GM18951 (cell line): ENCODE measurements around the gene MOV10.

Experiments
- POLR2A ChIP-seq: IDR thresholded peaks from 4 replicates; pipeline ENCODE4 v1.6.1; 2011; ENCODE audit warnings: mild to moderate bottlenecking; ENCODE audit not compliant: insufficient read length, insufficient read depth; ENCODE audit errors: extremely low read depth
- in situ Hi-C: fragments of 300-500 bp; cut with MboI; formaldehyde crosslinking; loops from one replicate; pipeline ENCODE4 v1.12.0; 2022; ENCODE audit warnings: low sequenced_read_pairs, mixed read lengths, inconsistent platforms; ENCODE audit not compliant: unreplicated experiment

The MOV10 gene

GRCh38 chr1:112697781-112698201, 23.3 kb downstream of the MOV10 start:
- in situ Hi-C loops = loop anchor here (25.0 kb wide), 1 partner anchor 185 kb away; the partner anchor contains the start of gene WNT2B
- TF ChIP-seq POLR2A = no peak

- in situ Hi-C loops = loop anchor here (25.0 kb wide), 1 partner anchor 186 kb away; the partner anchor contains the start of gene WNT2B
- TF ChIP-seq POLR2A = no peak
Measured at GRCh38 chr1:112698366-112699310, 24.2 kb downstream of the MOV10 start.

GRCh38 chr1:112699425-112700144, 25.1 kb downstream of the MOV10 start:
- in situ Hi-C loops = loop anchor here (25.0 kb wide), 2 partner anchors 187 to 338 kb away; partner anchors contain the start of gene WNT2B
- TF ChIP-seq POLR2A = no peak

GRCh38 chr1:112700290-112701226, 26.1 kb downstream of the MOV10 start:
- peak; percentile 35 for TF ChIP-seq POLR2A
- in situ Hi-C loops = loop anchor here (25.0 kb wide), 1 partner anchor 337 kb away; no protein-coding TSS in a partner anchor

GRCh38 chr1:112701227-112702066, 27.0 kb downstream of the MOV10 start:
- peak; percentile 18 for TF ChIP-seq POLR2A
- in situ Hi-C loops = loop anchor here (25.0 kb wide), 1 partner anchor 336 kb away; no protein-coding TSS in a partner anchor

- in situ Hi-C loops = loop anchor here (25.0 kb wide), 1 partner anchor 335 kb away; no protein-coding TSS in a partner anchor
- no peak for TF ChIP-seq POLR2A
Measured at GRCh38 chr1:112702067-112702395, 27.6 kb downstream of the MOV10 start.

GRCh38 chr1:112702420-112703261, 28.2 kb downstream of the MOV10 start:
- in situ Hi-C loops = loop anchor here (25.0 kb wide), 1 partner anchor 335 kb away; no protein-coding TSS in a partner anchor
- peak; percentile 3 for TF ChIP-seq POLR2A

- no peak for TF ChIP-seq POLR2A
- in situ Hi-C loops = loop anchor here (25.0 kb wide), 1 partner anchor 334 kb away; no protein-coding TSS in a partner anchor
Measured at GRCh38 chr1:112703706-112704105, 29.2 kb downstream of the MOV10 start.

GRCh38 chr1:112704391-112704933, 30.0 kb downstream of the MOV10 start:
- in situ Hi-C loops = loop anchor here (25.0 kb wide), 1 partner anchor 333 kb away; no protein-coding TSS in a partner anchor
- no peak for TF ChIP-seq POLR2A

GRCh38 chr1:112704934-112705627, 30.6 kb downstream of the MOV10 start:
- in situ Hi-C loops = loop anchor here (5.0 to 25.0 kb wide), 2 partner anchors 88 to 332 kb away; partner anchors contain the start of genes CAPZA1 and ST7L

More at GRCh38 chr1:112704934-112705627, 30.6 kb downstream of the MOV10 start:
- TF ChIP-seq POLR2A = peak; percentile 73
